HUES48 (cell line): ENCODE measurements around the gene ARMC9.
A peak's percentile ranks its signal among the peaks of the same experiment; 100 is the strongest.
"Not testable (repeated sequence)": the region's sequence is repeated elsewhere in the genome, so short reads cannot be mapped to it uniquely, and the experiment has no call there.

Source experiments
- H3K27ac ChIP-seq: one replicate; pipeline ENCODE4 v1.7.0; 2013; ENCODE audit warnings: low read depth, low read length, inconsistent platforms
- H3K27me3 ChIP-seq: 2 replicates; pipeline ENCODE4 v1.6.1; 2013; ENCODE audit warnings: mild to moderate bottlenecking, low read length; ENCODE audit not compliant: control insufficient read depth, insufficient read depth
- H3K36me3 ChIP-seq: 2 replicates; pipeline ENCODE4 v1.6.1; 2013; ENCODE audit warnings: low read length; ENCODE audit not compliant: control insufficient read depth, insufficient read depth
- H3K4me1 ChIP-seq: 2 replicates; pipeline ENCODE4 v1.6.1; 2013; ENCODE audit warnings: mild to moderate bottlenecking, low read length; ENCODE audit not compliant: control insufficient read depth, insufficient read depth
- H3K4me3 ChIP-seq: 2 replicates; pipeline ENCODE4 v1.5.1; 2013; ENCODE audit warnings: mild to moderate bottlenecking, low read depth, low read length
- H3K9ac ChIP-seq: 2 replicates; pipeline ENCODE4 v1.6.1; 2013; ENCODE audit warnings: mild to moderate bottlenecking, low read depth, low read length, moderate library complexity
- H3K9me3 ChIP-seq: 2 replicates; pipeline ENCODE4 v1.6.1; 2013; ENCODE audit warnings: low read length; ENCODE audit not compliant: control insufficient read depth, insufficient read depth

The ARMC9 gene

DNA sequence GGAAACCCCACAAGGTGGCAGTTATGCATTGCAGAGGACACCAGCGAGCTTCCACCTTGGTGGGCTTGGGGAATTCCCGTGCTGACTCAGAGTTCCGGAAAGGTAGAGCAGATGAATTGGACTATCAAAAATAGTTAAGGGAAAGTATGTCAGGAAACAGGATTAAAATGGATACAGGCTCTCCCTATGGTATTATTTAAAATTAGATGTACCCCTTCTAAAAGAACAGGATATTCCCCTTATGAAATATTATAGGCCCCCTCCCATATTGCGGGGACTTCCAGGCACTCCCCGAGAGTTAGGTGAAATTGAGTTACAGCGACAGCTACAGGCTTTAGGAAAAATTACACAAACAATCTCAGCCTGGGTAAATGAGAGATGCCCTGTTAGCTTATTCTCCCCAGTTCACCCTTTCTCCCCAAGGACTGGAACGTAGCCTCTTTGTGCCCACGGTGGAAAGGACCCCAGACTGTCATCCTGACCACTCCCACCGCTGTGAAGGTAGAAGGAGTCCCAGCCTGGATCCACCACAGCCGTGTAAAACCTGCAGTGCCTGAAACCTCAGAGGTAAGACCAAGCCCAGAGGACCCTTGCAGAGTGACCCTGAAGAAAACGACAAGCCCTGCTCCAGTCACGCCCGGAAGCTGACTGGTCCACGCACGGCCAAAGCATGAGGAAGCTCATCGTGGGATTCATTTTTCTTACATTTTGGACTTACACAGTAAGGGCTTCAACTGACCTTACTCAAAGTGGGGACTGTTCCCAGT is 207.4 kb downstream of the ARMC9 start:
- not testable (repeated sequence) for H3K4me3 ChIP-seq, H3K36me3 ChIP-seq, H3K9ac ChIP-seq, H3K9me3 ChIP-seq, H3K27ac ChIP-seq, H3K27me3 ChIP-seq
- H3K4me1 ChIP-seq, result peaks cover 17% of the 10 kb centered on the region

DNA sequence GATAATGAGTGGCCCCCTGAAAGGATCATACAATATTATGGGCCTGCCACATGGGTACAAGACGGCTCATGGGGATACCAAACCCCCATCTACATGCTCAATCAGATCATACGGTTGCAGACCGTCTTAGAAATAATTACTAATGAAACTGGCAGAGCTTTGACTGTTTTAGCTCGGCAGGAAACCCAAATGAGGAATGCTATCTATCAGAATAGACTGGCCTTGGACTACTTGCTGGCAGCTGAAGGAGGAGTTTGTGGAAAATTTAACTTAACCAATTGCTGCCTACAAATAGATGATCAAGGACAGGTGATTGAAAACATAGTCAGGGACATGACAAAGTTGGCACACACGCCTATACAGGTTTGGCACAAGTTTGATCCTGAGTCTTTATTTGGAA is 209.3 kb downstream of the ARMC9 start:
- not testable (repeated sequence) for H3K9ac ChIP-seq, H3K4me3 ChIP-seq, H3K36me3 ChIP-seq, H3K27me3 ChIP-seq, H3K27ac ChIP-seq, H3K9me3 ChIP-seq
- H3K4me1 ChIP-seq, result peaks cover 29% of the 10 kb centered on the region

DNA sequence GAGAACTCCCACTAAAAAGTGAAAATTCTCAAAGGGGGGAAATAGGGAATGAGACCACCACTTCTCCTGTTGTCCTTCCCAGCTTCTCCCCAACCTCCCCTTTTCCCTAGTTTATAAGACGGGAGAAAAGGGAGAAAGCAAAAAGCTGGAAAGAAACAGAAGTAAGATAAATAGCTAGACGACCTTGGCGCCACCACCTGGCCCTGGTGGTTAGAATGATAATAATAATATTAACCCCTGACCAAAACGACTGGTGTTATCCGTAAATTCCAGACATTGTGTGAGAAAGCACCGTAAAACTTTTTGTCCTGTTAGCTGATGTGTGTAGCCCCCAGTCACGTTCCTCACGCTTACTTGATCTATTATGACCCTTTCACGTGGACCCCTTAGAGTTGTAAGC is 209.9 kb downstream of the ARMC9 start:
- H3K27me3 ChIP-seq, H3K9ac ChIP-seq, H3K4me3 ChIP-seq, H3K9me3 ChIP-seq, H3K27ac ChIP-seq, H3K36me3 ChIP-seq: not testable (repeated sequence)
- peaks cover 35% of the 10 kb centered on the region for H3K4me1 ChIP-seq

DNA sequence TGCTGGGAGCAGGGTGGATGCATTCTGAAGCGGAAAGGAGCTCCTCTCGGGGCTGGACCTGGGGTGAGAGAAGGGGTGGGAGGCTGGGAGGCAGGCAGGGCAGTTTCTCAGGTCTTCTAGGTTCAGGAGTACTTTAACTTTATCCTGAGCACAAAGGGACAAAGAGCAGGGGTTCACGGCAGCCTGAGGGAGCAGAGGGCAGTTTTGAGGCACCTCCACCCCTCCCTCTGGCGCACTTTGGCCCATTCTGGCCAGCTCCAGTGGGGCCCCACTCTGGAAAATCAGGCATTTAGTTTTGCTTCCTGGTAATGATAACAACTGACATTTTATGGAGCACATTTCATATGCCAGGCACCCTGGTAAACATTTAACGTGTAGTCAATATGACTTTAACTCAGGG is 211.3 kb downstream of the ARMC9 start:
- peaks cover 8% of the 10 kb centered on the region for H3K9me3 ChIP-seq
- no peaks in the 10 kb centered on the region for H3K36me3 ChIP-seq
- H3K27ac ChIP-seq, result peak overlapping the region; percentile 95
- no peak overlapping the region for H3K4me3 ChIP-seq
- H3K27me3 ChIP-seq, result no peaks in the 10 kb centered on the region
- H3K9ac ChIP-seq, result peak overlapping the region; percentile 75; the same call in 1 of the 2 replicates
- peaks cover 46% of the 10 kb centered on the region for H3K4me1 ChIP-seq

DNA sequence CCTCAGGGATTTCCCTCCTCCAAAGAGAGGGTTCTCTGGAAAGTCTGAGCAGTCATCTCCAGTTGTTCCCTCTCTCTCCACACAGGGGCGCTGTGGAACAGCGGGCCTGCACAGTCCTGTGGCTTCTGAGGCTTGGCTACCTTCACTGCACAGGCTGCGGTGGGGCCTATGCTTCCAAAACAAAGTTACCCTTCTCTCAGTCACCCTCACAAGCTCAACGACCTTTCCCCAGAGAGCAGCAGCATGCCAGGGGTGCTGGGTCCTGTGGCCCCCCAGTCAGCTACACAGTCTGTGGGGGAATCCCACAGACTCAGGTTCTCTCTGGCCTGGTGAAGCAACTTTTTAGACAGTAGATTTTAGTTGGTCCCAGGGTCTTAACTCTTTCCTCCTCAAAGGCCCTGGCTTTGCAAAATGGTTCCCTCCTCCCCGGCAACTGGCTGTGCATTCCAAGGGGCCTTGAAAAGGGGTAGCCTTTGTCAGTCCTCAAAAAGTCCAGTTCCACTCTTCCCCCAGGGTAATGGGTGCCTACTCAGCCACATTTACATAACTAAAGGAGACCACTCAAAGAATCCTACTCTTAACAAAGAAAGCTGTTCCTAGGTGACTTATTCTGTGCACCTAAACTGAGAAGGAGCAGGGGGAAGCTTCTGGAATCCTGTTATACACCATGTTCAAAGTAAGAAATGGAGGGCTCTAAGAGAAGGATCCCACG is 212.0 kb downstream of the ARMC9 start:
- H3K9me3 ChIP-seq, result peaks cover 8% of the 10 kb centered on the region
- H3K27ac ChIP-seq, result peak overlapping the region; percentile 95
- H3K4me3 ChIP-seq, result peak overlapping the region; percentile 64
- H3K27me3 ChIP-seq, result no peaks in the 10 kb centered on the region
- H3K9ac ChIP-seq, result peak overlapping the region; percentile 75
- H3K4me1 ChIP-seq, result peaks cover 40% of the 10 kb centered on the region
- no peaks in the 10 kb centered on the region for H3K36me3 ChIP-seq

DNA sequence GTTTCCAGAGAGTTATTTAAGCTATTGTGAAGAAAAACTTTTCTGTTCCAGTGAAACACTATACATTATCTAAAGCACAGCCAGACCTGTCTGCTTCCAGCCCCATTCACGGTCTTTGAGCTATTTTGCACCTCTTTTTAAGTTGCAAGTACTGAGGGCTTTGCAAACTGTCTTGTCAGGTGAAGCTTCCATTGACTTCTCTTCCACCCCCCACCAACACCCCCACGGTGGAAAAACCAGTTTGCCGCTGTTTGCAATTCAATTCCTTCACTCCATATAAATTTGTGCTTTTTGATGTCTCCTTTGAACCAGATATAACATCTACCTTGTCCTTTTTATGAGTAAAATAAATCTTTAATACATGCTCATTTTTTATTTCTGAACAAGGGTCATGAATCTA is 212.8 kb downstream of the ARMC9 start:
- peaks cover 34% of the 10 kb centered on the region for H3K4me1 ChIP-seq
- H3K9ac ChIP-seq, result 0 out of 2 replicates have a peak overlapping the region, but pooled peaks have one; percentile 1
- peaks cover 8% of the 10 kb centered on the region for H3K9me3 ChIP-seq
- H3K36me3 ChIP-seq, result no peaks in the 10 kb centered on the region
- no peaks in the 10 kb centered on the region for H3K27me3 ChIP-seq
- peak overlapping the region; percentile 64 for H3K4me3 ChIP-seq
- peak overlapping the region; percentile 95 for H3K27ac ChIP-seq

DNA sequence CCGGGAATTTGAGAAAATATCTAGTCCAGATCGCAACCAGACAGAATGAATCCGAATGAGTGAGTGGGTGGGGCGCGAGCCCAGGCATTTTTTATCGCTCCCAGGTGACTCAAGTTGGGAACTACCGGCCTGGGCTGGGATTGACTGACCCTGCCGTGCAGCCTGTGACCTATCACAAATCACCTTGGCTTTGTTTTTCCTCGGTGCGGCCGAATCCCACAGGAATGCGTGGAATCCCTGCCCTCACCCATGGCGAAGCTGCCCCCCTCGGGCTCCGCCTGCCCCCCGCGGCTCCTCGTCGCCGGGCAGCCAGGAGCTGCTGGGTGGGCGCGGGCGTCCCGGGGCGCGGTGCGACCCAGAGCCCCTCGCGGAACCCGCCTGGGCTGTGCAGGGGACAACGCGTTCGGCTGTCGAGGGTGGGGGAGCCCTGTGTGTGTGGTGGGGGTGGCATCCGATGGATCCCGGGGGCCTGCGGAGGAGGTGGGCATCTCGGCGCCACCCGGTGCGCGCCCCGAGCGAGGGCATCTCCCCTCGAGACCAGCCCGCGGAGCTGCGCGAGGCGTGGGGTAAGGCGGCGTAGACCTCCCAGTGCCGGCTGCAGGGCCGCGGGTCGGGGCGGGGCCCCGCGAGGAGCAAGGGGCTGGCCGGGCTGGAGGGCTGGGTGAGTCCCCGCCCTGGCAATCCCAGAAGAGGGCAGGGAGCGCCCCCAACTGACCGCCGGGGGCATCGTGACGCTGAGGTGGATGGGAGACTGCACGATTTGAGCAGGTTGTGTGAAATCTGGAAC is 213.6 kb downstream of the ARMC9 start:
- H3K9ac ChIP-seq, result peak overlapping the region; percentile 48
- peak overlapping the region; percentile 95 for H3K27ac ChIP-seq
- H3K4me3 ChIP-seq, result peak overlapping the region; percentile 64
- H3K36me3 ChIP-seq, result no peaks in the 10 kb centered on the region
- no peaks in the 10 kb centered on the region for H3K27me3 ChIP-seq
- peaks cover 8% of the 10 kb centered on the region for H3K9me3 ChIP-seq
- H3K4me1 ChIP-seq, result peaks cover 34% of the 10 kb centered on the region

DNA sequence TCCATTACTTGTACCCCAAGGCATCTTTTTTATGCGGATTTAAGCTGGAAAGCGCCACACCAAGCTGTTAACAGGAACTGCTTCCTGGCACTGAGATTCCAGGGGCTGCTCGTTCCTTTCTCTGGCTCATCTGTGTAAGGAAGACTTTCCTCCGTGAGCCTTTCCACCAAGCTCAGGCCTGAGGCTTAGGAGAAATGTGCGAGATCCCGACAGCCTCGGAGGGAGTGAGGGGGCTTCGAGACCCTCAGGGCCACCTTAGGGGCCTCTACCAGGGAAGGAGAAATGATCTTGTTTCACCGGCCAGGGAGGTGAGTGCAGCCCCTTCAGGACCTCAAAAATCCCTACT is 214.2 kb downstream of the ARMC9 start:
- Histone ChIP-seq H3K4me1 (peaks cover 34% of the 10 kb centered on the region), H3K36me3 (no peaks in the 10 kb centered on the region), H3K9me3 (peaks cover 8% of the 10 kb centered on the region), H3K27ac (peak overlapping the region; percentile 11), H3K4me3 (peak overlapping the region; percentile 23; the same call in 1 of the 2 replicates), H3K27me3 (no peaks in the 10 kb centered on the region), H3K9ac (no peak overlapping the region)

DNA sequence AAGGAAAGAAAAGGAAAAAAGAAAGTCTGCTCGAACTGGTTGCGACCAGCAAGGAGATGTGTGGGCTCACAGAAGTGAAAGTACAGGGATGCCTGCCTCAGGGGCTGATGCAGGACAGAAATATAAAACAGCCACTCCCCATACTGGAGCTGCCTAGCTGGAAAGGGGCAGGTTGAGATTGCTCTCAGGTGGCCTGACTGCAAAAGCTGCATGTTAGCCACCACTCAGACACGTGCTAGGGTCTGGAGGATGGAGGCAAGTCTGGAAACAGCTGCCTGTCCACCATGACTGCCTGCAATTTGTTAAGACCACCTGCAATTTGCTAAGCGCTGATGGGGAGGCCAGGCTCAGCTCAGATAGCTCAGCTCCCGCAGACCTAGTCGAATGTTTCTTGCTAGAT is 215.0 kb downstream of the ARMC9 start:
- Histone ChIP-seq H3K27me3 (no peaks in the 10 kb centered on the region), H3K4me3 (peak overlapping the region; percentile 20; the same call in 1 of the 2 replicates), H3K9me3 (peaks cover 8% of the 10 kb centered on the region), H3K27ac (no peak overlapping the region), H3K36me3 (no peaks in the 10 kb centered on the region), H3K4me1 (peaks cover 34% of the 10 kb centered on the region), H3K9ac (no peak overlapping the region)

DNA sequence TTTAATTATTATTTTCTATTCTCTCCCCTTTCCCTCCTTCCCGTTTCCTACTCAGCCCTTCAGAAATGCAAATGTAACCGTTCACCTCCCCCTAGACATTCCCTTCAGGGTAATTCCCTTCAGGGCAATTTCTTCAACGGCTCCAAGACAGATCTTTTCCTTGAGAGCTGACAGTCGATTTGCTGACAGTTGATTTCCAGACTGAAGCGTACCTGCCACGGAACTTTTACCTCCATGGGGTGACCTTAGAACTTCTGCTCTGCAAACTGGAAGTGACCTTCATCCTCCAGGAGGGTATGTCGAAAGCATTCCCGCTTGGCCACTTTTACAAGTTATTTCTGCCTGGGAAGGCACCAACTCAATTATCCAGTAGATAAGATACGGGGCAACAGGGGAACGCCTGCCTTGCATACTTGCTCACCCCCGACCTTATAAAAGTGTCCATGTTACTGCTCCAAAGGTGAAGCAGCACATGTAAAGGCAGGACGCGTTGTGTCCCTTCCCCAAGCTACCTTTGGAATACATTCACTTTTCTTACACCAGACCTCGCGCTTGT is 215.6 kb downstream of the ARMC9 start:
- no peaks in the 10 kb centered on the region for H3K27me3 ChIP-seq
- no peak overlapping the region for H3K9ac ChIP-seq
- H3K36me3 ChIP-seq, result no peaks in the 10 kb centered on the region
- H3K4me3 ChIP-seq, result peak overlapping the region; percentile 20; the same call in 1 of the 2 replicates
- H3K4me1 ChIP-seq, result peaks cover 34% of the 10 kb centered on the region
- H3K27ac ChIP-seq, result no peak overlapping the region
- peaks cover 8% of the 10 kb centered on the region for H3K9me3 ChIP-seq
